ENCODE measurements around the gene CERKL. TPM values are rescaled to one million over a fixed set of nuclear protein-coding genes. Genes with fewer than 3 reads are reported as not detected.

CERKL gene
- total RNA-seq, 1 experiment from 2014 or later: 1.6 TPM

- in situ Hi-C loops (cut with HindIII; ENCODE audit: low pct_unique_long_range_greater_than_20kb, low sequenced_read_pairs): no loop called here
- DNase-seq (ENCODE audit: low read depth): no peak
Observed at GRCh38 chr2:181679544-181679979, 22.7 kb upstream of the CERKL start.

- in situ Hi-C loops (cut with HindIII; ENCODE audit: low pct_unique_long_range_greater_than_20kb, low sequenced_read_pairs): no loop called here
- DNase-seq (ENCODE audit: low read depth): no peak
Observed at GRCh38 chr2:181678861-181679543, 22.1 kb upstream of the CERKL start.

- in situ Hi-C loops (cut with HindIII; ENCODE audit: low pct_unique_long_range_greater_than_20kb, low sequenced_read_pairs): no loop called here
- peak; percentile 40 for DNase-seq (ENCODE audit: low read depth)
Observed at GRCh38 chr2:181677912-181678586, 21.1 kb upstream of the CERKL start.

GRCh38 chr2:181675254-181675653, 18.3 kb upstream of the CERKL start:
- in situ Hi-C loops (cut with HindIII; ENCODE audit: low pct_unique_long_range_greater_than_20kb, low sequenced_read_pairs): no loop called here
- no peak for DNase-seq (ENCODE audit: low read depth)

- no peak for DNase-seq (ENCODE audit: low read depth)
- in situ Hi-C loops (cut with HindIII; ENCODE audit: low pct_unique_long_range_greater_than_20kb, low sequenced_read_pairs): no loop called here
Observed at GRCh38 chr2:181674461-181674860, 17.6 kb upstream of the CERKL start.

GRCh38 chr2:181673173-181673572, 16.3 kb upstream of the CERKL start:
- in situ Hi-C loops (cut with HindIII; ENCODE audit: low pct_unique_long_range_greater_than_20kb, low sequenced_read_pairs): no loop called here
- DNase-seq (ENCODE audit: low read depth): peak; percentile 47

GRCh38 chr2:181672255-181673008, 15.5 kb upstream of the CERKL start:
- no peak for DNase-seq (ENCODE audit: low read depth)
- in situ Hi-C loops (cut with HindIII; ENCODE audit: low pct_unique_long_range_greater_than_20kb, low sequenced_read_pairs): no loop called here

- in situ Hi-C loops (cut with HindIII; ENCODE audit: low pct_unique_long_range_greater_than_20kb, low sequenced_read_pairs): no loop called here
- no peak for DNase-seq (ENCODE audit: low read depth)
Observed at GRCh38 chr2:181670632-181671031, 13.7 kb upstream of the CERKL start.

- in situ Hi-C loops (cut with HindIII; ENCODE audit: low pct_unique_long_range_greater_than_20kb, low sequenced_read_pairs): no loop called here
- DNase-seq (ENCODE audit: low read depth): no peak
Observed at GRCh38 chr2:181667234-181667633, 10.3 kb upstream of the CERKL start.

GRCh38 chr2:181662287-181662686, 5.4 kb upstream of the CERKL start:
- DNase-seq (ENCODE audit: low read depth): no peak
- in situ Hi-C loops (cut with HindIII; ENCODE audit: low pct_unique_long_range_greater_than_20kb, low sequenced_read_pairs): no loop called here

GRCh38 chr2:181660181-181660580, 3.3 kb upstream of the CERKL start:
- in situ Hi-C loops (cut with HindIII; ENCODE audit: low pct_unique_long_range_greater_than_20kb, low sequenced_read_pairs): no loop called here
- no peak for DNase-seq (ENCODE audit: low read depth)

- in situ Hi-C loops (cut with HindIII; ENCODE audit: low pct_unique_long_range_greater_than_20kb, low sequenced_read_pairs): no loop called here
- no peak for DNase-seq (ENCODE audit: low read depth)
Observed at GRCh38 chr2:181658444-181658843, 1.5 kb upstream of the CERKL start.

- in situ Hi-C loops (cut with HindIII; ENCODE audit: low pct_unique_long_range_greater_than_20kb, low sequenced_read_pairs): no loop called here
- no peak for DNase-seq (ENCODE audit: low read depth)
Observed at GRCh38 chr2:181657379-181657778, 474 bp upstream of the CERKL start.

GRCh38 chr2:181655519-181655918, 1.4 kb downstream of the CERKL start:
- no peak for DNase-seq (ENCODE audit: low read depth)
- in situ Hi-C loops (cut with HindIII; ENCODE audit: low pct_unique_long_range_greater_than_20kb, low sequenced_read_pairs): no loop called here

- no peak for DNase-seq (ENCODE audit: low read depth)
- in situ Hi-C loops (cut with HindIII; ENCODE audit: low pct_unique_long_range_greater_than_20kb, low sequenced_read_pairs): no loop called here
Observed at GRCh38 chr2:181649436-181649979, 7.4 kb downstream of the CERKL start.

- in situ Hi-C loops (cut with HindIII; ENCODE audit: low pct_unique_long_range_greater_than_20kb, low sequenced_read_pairs): no loop called here
- no peak for DNase-seq (ENCODE audit: low read depth)
Observed at GRCh38 chr2:181648478-181649155, 8.3 kb downstream of the CERKL start.

- no peak for DNase-seq (ENCODE audit: low read depth)
- in situ Hi-C loops (cut with HindIII; ENCODE audit: low pct_unique_long_range_greater_than_20kb, low sequenced_read_pairs): no loop called here
Observed at GRCh38 chr2:181646415-181646987, 10.4 kb downstream of the CERKL start.

GRCh38 chr2:181643151-181643550, 13.8 kb downstream of the CERKL start:
- no peak for DNase-seq (ENCODE audit: low read depth)
- in situ Hi-C loops (cut with HindIII; ENCODE audit: low pct_unique_long_range_greater_than_20kb, low sequenced_read_pairs): no loop called here

All from Caki2 (cell line).